ENCODE data around the gene PIK3C3.

DNA sequence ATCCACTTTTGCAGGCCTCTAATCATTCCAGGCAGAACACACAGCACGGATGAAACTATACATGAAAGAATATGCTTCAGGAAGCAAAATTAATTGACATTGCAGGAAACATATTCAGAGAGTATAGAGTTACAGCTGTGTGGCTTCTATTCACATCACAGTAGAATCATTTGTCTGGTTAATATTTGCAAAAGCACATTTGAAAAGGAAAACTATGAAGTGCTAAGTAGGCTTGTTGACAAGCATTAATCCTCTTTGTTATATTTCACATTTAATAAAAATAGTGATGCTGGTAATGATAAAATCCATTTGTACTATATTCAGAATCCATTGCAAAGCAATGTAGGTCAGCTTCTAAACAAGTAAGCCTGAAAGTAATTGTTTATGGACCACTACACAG is 32.2 kb upstream of the PIK3C3 start:
- no peak for TF ChIP-seq TAF1 (IDR thresholded peaks at IDR 0.05; ENCODE audit: low read depth)
- no peak for TF ChIP-seq CREB1 (IDR thresholded peaks at IDR 0.05; ENCODE audit: low read depth)
- TF ChIP-seq EP300 (IDR thresholded peaks at IDR 0.05; ENCODE audit: borderline replicate concordance) = no peak
- no peak for TF ChIP-seq YY1 (IDR thresholded peaks at IDR 0.05; ENCODE audit: low read depth)
- no peak for TF ChIP-seq EGR1 (IDR thresholded peaks at IDR 0.05)
